ENCODE data around the gene CEND1.

DNA sequence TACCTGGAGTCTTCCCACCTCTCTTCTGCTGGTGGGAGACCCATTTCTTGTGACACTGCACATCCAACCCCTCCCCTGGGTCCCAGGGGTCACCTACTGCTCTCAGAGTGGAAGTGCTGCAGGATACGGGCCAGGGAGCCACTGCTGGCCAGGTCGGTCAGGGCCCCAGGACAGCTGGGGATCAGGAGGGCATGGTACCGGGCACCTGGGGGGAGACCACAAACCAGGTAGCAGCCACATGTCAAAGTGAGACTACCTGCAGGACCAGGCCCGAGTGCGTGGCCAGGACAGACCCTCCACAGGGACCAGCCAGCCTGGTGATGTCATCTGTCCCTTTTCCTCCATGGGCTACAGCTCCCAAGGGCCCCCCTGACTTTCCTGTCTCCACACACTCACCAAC, 16.5 kb downstream of the CEND1 start:
- TF ChIP-seq, protein P1, sequence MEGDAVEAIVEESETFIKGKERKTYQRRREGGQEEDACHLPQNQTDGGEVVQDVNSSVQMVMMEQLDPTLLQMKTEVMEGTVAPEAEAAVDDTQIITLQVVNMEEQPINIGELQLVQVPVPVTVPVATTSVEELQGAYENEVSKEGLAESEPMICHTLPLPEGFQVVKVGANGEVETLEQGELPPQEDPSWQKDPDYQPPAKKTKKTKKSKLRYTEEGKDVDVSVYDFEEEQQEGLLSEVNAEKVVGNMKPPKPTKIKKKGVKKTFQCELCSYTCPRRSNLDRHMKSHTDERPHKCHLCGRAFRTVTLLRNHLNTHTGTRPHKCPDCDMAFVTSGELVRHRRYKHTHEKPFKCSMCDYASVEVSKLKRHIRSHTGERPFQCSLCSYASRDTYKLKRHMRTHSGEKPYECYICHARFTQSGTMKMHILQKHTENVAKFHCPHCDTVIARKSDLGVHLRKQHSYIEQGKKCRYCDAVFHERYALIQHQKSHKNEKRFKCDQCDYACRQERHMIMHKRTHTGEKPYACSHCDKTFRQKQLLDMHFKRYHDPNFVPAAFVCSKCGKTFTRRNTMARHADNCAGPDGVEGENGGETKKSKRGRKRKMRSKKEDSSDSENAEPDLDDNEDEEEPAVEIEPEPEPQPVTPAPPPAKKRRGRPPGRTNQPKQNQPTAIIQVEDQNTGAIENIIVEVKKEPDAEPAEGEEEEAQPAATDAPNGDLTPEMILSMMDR (IDR thresholded peaks at IDR 0.05) = no peak
- TF ChIP-seq POLR2AphosphoS5 (IDR thresholded peaks at IDR 0.05) (no peak), POLR2A (IDR thresholded peaks at IDR 0.05) (no peak)

All from prostate gland (tissue), 2 donors.